ENCODE measurements around the gene HGFAC.

DNA sequence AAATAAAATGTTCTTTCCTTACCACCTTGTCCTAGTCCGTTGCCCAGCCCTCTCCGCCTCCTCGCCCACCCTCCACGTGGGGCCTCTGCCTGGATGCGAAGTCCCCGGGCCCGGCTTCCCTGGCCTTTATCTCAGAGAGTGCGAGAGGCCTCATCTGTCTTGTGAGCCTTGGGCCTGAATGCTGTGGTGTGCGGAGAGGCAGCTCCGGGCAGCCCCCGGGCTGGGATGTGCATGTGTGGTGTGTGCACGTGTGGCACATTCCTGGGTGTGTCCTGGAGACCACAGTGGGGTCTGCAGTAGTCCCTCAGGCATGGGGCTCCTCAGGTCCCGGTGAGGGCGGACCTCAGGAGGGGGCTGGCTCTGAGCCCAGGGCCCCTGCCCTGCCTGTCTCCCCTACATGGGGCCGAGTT, 52.7 kb downstream of the HGFAC start:
- TF ChIP-seq POLR2AphosphoS5 (IDR thresholded peaks at IDR 0.05; ENCODE audit: insufficient read depth in 1 of 2, low read depth in 1 of 2) (no peak), POLR2A (IDR thresholded peaks at IDR 0.05) (no peak)
- TF ChIP-seq, protein P1, sequence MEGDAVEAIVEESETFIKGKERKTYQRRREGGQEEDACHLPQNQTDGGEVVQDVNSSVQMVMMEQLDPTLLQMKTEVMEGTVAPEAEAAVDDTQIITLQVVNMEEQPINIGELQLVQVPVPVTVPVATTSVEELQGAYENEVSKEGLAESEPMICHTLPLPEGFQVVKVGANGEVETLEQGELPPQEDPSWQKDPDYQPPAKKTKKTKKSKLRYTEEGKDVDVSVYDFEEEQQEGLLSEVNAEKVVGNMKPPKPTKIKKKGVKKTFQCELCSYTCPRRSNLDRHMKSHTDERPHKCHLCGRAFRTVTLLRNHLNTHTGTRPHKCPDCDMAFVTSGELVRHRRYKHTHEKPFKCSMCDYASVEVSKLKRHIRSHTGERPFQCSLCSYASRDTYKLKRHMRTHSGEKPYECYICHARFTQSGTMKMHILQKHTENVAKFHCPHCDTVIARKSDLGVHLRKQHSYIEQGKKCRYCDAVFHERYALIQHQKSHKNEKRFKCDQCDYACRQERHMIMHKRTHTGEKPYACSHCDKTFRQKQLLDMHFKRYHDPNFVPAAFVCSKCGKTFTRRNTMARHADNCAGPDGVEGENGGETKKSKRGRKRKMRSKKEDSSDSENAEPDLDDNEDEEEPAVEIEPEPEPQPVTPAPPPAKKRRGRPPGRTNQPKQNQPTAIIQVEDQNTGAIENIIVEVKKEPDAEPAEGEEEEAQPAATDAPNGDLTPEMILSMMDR (IDR thresholded peaks at IDR 0.05): no peak
